Activated CD8-positive, alpha-beta memory T cell treated with anti-CD3 and anti-CD28 coated beads, Interleukin-2, amount 50 U/mL, for 24 hours (primary cell): ENCODE data around the gene SETD1B.
"Not testable (repeated sequence)": the region's sequence is repeated elsewhere in the genome, so short reads cannot be mapped to it uniquely, and the experiment has no call there.

Experiments used
- DNase-seq: peaks from one replicate; pipeline ENCODE4 v3.0.0-alpha.2; 2020; ENCODE audit errors: extremely low read depth

The SETD1B gene

DNA sequence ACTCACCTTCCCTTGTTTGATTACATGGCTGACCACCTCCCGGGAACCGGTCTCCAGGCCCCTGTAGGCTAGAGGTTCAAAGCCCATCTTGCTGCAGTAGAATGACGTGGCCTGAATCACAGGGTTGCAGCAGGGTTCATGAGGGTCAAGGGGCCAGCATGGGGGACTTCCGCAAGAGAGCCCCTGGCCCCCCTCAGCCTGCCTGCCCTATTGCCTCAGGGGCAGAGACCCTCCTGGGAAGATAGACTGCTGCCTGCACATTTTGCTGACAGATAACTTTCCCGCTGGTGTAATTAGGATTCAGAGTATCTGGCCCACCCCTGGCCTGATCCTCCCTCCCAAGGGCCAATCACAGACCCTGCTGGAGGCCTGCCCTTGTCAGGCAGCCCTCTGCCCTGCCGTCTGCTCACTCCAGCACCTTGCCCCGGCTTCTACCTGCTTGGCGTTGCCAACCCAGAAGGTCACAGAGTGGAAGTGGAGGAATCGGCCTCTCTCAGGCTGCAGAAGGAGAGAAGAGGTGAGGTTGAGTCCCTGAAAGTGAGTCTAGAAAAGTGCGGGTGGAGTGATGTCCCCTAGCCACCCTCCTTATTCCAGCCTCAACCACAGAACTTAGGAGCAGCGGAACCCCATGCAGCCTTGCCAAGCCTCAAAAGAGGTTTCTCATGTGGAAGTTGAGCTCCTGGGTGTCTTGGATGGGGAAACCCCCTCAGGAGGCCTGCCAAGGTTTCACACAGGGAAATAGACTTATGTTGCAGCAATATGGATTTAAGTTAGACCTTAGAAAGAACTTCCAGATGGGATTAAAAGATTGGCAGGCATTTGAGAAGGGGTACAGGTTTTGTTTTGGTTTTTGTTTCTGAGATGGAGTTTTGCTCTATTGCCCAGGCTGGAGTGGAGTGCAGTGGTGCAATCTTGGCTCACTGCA is 53.8 kb downstream of the SETD1B start:
- no peak for DNase-seq

DNA sequence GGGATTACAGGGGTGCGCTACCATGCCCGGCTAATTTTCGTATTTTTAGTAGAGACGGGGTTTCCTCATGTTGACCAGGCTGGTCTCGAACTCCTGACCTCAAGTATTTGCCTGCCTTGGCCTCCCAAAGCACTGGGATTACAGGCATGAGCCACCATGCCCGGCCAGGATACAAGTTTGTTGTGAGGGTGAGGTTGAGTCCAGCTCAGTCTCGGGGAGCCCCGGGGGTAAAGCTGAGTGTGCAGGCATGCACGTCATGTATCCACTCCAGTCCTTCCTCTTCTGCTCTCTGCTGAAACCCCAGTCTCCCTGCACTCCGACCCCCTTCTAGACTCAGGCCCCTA is 54.5 kb downstream of the SETD1B start:
- DNase-seq: no peak

DNA sequence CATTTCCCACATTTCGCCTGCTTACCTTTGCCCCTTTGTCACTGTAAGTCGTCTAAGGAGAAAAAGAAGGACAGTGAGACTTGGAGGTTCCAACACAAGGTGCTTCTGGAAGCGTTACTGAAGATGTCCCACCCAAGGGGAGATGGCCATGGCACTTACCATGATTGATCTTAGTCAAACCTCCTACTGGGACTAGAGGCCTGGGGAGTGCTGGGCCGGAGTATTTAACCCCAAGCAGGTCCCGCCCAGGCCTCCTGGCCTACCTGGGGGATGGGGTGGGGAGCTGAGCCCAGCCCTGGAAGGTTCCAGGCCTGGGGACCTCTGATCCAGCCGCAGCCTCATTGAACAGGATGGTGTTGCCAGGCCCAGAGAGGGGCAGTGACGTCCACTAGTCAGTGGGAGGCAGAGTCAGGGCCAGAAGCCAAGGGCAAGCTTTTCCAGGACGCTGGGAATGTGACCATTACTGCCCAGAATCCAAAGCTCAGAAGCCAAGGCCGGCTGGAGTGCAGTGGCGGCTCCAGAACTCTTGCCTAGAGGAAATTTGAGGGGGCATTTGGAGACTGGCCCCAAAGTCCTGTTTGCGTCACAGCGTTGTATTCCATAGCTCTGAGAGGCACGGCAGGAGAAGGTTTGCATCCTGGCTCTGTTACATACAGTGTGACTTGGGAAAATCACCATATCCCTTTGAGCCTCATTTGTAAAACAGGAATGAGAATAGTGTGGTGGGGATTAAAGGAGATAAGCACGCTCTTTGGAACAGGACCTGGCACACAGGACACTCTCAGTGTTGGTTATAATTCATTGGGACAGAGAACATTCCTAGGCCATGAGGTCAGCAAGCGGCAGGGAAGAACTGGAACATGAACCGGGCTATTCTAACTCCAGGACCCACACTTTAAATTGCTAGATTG is 55.1 kb downstream of the SETD1B start, which contains the start of gene HPD:
Gene HPD, minus strand, starts transcription at position 198 of the 911 bp plus-strand sequence. Its CDS starts 36 bp downstream, at position 162.
- no peak for DNase-seq

DNA sequence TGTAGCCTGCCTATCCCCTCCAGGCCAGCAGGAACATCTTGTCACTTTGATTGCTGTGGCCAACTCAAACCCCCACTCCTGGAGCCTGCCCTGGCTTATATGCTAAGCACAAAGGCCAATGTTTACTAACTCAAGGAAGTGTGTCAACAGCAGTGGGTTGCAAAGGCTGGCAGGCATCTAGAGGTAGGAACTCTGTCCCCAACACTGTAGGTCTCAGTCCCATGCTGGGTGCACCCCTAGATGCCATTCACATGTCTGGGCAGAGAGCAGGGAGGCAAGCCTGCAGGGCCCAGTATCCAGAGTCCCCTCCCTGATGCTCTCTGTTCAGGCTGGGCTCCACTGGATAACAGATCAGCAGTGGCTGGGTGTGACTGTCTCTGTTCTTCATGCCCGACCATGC is 56.4 kb downstream of the SETD1B start:
- DNase-seq: no peak

DNA sequence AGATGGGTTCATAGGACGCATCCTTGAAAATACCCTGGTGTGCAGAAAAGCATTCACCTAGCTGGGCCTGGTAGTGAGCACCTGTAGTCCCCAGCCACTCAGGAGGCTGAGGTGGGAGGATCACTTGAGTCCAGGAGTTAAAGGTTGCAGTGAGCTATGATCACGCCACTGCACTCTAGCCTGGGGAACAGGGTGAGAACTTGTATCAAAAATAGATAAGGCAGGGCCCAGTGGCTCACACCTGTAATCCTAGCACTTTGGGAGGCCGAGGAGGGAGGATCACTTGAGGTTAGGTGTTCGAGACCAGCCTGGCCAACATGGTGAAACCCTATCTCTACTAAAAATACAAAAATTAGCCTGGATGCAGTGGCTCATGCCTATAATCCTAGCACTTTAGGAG is 56.9 kb downstream of the SETD1B start:
- DNase-seq: not testable (repeated sequence)

DNA sequence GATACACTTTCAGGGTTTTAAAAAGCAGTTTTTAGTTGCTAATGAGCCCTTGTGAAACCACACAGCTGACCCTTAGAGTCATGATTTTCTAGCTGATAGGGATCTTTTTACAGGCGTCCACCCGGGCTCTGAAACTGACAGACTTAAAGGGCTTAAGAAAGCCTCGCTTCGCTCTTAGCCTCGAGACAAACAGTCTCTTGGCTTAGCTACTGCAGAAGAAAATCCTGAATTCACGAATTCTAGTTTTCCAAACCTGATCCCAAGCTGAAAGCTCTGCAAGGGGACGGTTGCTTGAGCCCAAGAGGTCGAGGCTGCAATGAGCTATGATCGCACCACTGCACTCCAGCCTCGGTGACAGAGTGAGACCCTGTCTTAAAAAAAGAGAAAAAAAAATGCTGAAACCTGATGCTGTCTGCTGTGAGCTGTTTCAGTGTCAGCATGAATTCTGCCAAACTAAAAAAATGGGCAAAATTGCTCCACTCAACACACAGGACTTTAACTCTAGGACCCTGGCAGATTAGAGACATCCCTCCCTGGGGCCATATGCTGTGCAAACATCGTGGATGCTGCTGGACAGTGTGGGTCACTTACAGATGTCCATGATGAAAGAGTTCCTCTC is 57.9 kb downstream of the SETD1B start:
- no peak for DNase-seq

DNA sequence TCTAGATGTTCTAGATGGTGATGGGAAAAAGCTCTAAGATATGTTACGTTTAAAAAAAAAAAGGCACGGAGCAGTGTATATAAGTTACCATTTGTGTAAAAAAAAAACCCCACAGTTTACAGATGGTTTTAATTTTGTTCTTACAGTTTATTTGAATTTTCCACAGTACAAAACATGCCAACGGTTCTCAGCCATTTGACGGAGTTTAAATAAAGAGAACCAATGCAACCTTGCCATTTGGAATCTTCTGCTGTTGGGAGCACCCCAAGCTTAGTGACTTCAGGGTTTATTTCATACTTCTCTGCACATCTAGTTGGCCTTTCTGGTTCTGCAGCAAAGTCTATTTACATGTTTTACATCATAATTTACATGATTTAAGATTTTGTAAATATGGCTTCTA is 62.5 kb downstream of the SETD1B start:
- no peak for DNase-seq

DNA sequence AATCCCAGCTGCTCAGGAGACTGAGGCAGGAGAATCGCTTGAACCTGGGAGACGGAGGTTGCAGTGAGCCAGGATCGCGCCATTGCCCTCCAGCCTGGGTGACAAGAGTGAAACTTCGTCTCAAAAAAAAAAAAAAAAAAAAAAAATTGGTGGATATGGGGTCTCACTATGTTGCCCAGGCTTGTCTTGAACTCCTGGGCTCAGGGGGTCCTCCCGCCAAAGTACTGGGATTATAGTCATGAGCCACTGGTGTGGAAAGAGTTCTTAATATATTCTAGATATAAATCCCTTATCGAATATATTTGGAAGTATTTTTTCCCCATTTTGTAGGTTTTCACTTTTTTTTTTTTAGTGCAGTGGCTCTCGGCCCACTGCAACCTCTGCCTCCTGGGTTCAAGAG is 65.4 kb downstream of the SETD1B start:
- not testable (repeated sequence) for DNase-seq

DNA sequence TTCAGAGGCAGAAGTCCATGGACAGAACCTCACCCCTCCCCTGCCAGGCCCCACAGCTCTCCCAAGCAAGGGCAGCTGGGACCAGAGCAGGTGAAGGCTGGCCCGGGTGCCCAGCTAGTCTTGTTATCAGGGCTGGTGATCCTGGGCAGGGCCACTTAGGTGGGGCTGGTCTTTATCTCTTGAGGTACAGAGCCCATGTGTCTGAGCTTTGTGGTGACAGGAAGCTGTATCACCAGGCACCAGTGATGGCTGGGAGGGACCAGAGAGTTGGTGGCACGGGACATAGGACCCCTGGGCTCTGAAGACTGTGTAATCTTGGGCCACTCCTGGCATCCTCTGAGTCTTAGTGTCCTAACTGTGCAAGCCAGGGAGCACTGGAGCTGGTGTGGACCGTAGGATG is 67.7 kb downstream of the SETD1B start:
- DNase-seq: no peak

DNA sequence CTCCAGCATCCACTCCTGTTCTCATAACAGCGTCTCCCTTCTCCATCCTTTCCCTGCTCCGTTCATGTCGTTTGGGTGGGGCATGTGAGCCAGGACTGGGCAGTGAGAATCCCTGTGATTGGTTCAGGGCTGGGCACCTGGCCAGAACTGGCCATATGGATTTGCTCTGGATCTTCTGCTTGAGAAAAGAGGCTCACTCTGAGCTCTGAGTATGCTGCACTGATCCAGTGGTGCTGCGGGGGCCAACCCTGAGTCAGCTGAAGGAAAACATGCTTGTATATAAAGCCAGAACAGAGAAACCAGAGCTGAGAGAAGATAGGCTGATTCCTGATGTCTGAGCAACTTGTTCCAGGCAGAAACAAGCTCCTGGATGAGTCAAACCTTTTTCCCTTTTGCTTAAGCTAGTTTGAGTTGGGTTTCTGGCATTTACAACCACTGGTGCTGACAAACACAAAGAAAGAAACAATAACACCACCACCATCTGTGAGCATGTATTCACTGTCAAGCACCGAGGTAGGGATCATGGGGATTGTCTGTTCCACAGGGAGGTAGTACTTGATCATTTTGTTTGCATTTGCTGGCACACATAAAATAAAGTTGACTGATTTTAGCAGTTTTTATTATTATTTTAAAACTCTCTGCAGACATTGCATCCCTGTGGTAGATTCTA is 68.9 kb downstream of the SETD1B start:
- DNase-seq: no peak

DNA sequence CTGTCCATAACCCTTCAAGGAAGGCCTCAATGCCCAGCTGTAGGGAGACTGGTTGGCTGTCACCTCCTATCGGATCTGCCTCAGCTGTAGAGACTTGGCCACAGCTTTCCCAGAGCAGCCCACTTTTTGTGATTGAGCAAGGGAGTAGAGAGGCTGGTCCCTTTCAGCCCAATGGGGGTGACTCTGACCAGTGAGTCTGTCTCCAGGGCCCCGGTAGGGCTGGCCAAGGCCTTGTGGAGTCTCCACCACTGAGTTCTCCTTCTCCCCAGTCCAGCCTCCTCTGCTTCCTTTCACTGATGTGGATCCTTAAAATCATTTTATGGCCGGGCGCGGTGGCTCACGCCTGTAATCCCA is 69.4 kb downstream of the SETD1B start:
- DNase-seq: no peak

DNA sequence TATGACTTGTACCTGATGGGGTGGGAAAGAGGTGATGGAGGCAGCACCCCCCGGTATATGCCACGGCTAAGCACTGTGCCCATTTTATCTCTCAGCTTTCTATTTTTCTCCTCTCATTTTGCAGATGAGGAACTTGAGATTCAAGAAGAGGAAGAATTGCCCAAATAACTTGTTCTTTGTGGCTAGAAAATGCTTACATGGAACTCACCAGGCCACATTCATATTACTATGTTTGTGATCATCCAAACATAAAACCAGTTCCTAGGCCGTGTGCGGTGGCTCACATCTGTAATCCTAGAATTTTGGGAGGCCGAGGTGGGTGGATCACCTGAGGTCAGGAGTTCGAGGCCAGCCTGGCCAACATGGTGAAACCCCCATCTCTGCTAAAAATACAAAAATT is 70.3 kb downstream of the SETD1B start:
- no peak for DNase-seq

DNA sequence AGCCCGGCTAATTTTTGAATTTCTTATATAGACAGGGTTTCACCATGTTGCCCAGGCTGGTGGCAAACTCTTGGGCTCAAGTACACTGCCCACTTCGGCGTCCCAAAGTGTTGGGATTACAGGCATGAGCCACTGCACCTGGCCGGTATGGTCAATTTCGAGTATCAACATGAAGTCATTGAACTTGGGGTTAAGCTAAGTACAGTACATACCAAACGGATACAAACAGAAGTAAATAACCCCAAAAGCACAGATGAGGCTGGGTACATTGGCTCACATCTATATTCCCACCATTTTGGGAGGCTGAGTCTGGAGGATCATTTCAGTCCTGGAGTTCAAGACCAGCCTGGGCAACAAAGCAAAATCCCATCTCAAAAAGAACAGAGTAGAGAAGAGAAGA is 71.8 kb downstream of the SETD1B start:
- no peak for DNase-seq

DNA sequence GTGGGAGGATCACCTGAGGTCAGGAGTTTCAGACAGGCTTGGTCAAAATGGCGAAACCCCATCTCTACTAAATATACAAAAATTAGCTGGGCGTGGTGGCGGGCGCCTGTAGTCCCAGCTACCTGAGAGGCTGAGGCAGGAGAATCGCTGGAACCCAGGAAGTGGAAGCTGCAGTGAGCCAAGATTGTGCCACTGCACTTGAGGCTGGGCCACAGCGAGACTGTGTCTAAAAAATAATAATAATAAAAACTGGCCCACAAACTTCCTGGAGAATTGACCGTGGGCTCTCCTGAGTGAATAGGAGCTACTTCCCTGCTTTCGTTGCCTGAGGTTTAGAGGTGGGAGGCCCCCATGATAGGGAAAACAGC is 72.3 kb downstream of the SETD1B start:
- not testable (repeated sequence) for DNase-seq
